Measurements from ENCODE around the gene PRKG1.

GRCh38 chr10:51733057-51733456, 658.8 kb downstream of the PRKG1 start:
- TF ChIP-seq CTCF (IDR thresholded peaks at IDR 0.05; ENCODE audit: borderline replicate concordance, extremely low read depth, low read length, poor library complexity, severe bottlenecking) (no peak), EZH2 (IDR thresholded peaks at IDR 0.05; ENCODE audit: borderline replicate concordance, low read depth, low read length, severe bottlenecking) (no peak)
